Measurements from ENCODE around the gene CDK1. TPM values are rescaled to one million over a fixed set of nuclear protein-coding genes. Genes with fewer than 3 reads are reported as not detected.

CDK1 gene
- total and polyA plus RNA-seq, 2 experiments from 2014 or later, result 23.1 to 33.6 TPM

DNA sequence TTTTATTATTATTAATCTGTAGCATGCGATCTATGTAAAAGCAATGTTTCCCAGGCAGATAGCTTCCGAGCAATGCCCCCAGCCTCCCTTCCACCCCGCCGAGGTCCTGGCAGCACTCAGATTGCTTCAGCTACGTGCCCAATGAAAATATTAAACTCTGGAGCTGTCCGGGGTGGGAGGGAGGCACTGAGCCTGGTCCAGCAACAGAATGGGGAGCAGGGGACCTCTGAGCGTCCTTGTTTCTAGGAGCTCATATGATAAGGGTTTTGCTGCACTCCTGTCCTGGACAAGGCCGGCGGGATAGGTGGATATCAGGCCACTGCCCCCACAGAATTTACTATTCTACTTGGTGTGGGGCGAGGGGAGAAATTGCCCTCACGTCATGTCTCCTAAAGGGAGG, 44.5 kb upstream of the CDK1 start:
- no peaks in the 10 kb centered on the region for H3K36me3 ChIP-seq (replicated peaks; ENCODE audit: insufficient read depth, low read depth)
- 67% methylated on average over 11 of the region's 11 CpGs for whole genome bisulfite sequencing (ENCODE audit: low lambda C conversion rate, missing lambda C conversion rate)
- TF ChIP-seq EZH2 (IDR thresholded peaks at IDR 0.05; ENCODE audit: borderline replicate concordance), result no peak
- TF ChIP-seq EZH2phosphoT487 (IDR thresholded peaks at IDR 0.05; ENCODE audit: low read depth, severe bottlenecking, unreplicated experiment), result no peak
- TF ChIP-seq, protein P1, sequence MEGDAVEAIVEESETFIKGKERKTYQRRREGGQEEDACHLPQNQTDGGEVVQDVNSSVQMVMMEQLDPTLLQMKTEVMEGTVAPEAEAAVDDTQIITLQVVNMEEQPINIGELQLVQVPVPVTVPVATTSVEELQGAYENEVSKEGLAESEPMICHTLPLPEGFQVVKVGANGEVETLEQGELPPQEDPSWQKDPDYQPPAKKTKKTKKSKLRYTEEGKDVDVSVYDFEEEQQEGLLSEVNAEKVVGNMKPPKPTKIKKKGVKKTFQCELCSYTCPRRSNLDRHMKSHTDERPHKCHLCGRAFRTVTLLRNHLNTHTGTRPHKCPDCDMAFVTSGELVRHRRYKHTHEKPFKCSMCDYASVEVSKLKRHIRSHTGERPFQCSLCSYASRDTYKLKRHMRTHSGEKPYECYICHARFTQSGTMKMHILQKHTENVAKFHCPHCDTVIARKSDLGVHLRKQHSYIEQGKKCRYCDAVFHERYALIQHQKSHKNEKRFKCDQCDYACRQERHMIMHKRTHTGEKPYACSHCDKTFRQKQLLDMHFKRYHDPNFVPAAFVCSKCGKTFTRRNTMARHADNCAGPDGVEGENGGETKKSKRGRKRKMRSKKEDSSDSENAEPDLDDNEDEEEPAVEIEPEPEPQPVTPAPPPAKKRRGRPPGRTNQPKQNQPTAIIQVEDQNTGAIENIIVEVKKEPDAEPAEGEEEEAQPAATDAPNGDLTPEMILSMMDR (IDR thresholded peaks at IDR 0.05; ENCODE audit: poor library complexity), result no peak
- peaks cover 3% of the 10 kb centered on the region for H3K79me2 ChIP-seq
- H3K4me1 ChIP-seq (ENCODE audit: insufficient read depth), result peaks cover 4% of the 10 kb centered on the region
- DNase-seq (ENCODE audit: low spot score), result no peak
- no peaks in the 10 kb centered on the region for H3K9me3 ChIP-seq (ENCODE audit: low read depth)
- no peak overlapping the region for H2AFZ ChIP-seq
- peak overlapping the region; percentile 77 for H3K4me3 ChIP-seq
- H3K9me2 ChIP-seq (replicated peaks; ENCODE audit: insufficient read depth), result no peaks in the 10 kb centered on the region
- peaks cover 3% of the 10 kb centered on the region for H3K27me3 ChIP-seq
- H3K27ac ChIP-seq, result no peak overlapping the region
- H4K20me1 ChIP-seq (ENCODE audit: insufficient read depth, poor library complexity, severe bottlenecking), result no peaks in the 10 kb centered on the region
- peak overlapping the region; percentile 97 for H3K4me2 ChIP-seq

DNA sequence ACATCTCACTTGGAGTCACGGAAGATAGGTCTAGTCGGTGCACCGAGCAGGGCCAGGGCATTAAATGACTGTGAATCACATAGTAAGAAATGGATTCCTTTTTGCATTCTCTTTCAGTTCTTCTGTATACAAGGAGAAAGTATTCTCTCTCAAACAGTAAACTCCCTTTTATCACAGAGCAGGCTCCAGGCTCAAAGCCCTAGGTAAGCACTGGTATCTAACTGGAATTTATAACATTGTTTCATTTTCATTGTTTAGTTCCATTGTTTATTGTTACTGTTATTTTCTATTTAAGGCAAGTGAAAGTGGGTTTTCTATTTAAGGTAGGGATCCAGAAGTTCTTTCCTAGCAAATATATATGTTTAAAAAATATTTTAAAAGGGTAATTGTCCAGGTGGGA, 44.1 kb upstream of the CDK1 start:
- Histone ChIP-seq H3K27ac (no peak overlapping the region), H4K20me1 (ENCODE audit: insufficient read depth, poor library complexity, severe bottlenecking) (no peaks in the 10 kb centered on the region), H3K9me3 (ENCODE audit: low read depth) (no peaks in the 10 kb centered on the region)

DNA sequence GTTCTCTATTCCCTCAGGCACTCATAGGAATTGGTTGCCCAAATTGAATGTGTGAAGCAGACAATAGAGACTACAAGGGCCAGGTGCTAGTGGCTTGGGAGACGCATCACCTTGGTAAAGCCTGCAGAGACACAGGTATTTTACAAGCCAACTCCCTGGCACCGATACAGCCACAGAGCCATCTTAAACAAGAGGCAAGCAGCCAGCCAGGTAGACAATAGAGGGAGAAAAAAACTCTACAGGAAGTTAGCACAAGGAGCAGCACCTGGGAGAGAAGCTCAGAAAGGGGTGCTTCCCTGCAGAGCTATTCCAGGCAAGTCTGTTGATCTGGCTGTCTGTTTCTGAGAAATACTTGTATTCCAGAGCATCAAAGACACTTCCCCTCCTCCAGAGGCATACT, 43.0 kb upstream of the CDK1 start:
- H3K9me2 ChIP-seq (replicated peaks; ENCODE audit: insufficient read depth), result no peaks in the 10 kb centered on the region
- H3K36me3 ChIP-seq (replicated peaks; ENCODE audit: insufficient read depth, low read depth), result no peaks in the 10 kb centered on the region
- DNase-seq (ENCODE audit: low spot score), result no peak
- no peaks in the 10 kb centered on the region for H3K9me3 ChIP-seq (ENCODE audit: low read depth)
- peaks cover 3% of the 10 kb centered on the region for H3K27me3 ChIP-seq
- no peak overlapping the region for H3K27ac ChIP-seq
- no peak overlapping the region for H2AFZ ChIP-seq
- no peaks in the 10 kb centered on the region for H4K20me1 ChIP-seq (ENCODE audit: insufficient read depth, poor library complexity, severe bottlenecking)
- H3K4me3 ChIP-seq, result no peak overlapping the region
- TF ChIP-seq EZH2phosphoT487 (IDR thresholded peaks at IDR 0.05; ENCODE audit: low read depth, severe bottlenecking, unreplicated experiment) (no peak), EZH2 (IDR thresholded peaks at IDR 0.05; ENCODE audit: borderline replicate concordance) (no peak)
- TF ChIP-seq, protein P1 (IDR thresholded peaks at IDR 0.05; ENCODE audit: poor library complexity), result no peak
- peaks cover under 1% of the 10 kb centered on the region for H3K79me2 ChIP-seq
- 69% methylated on average over 2 of the region's 2 CpGs for WGBS (ENCODE audit: low lambda C conversion rate, missing lambda C conversion rate)
- no peaks in the 10 kb centered on the region for H3K4me1 ChIP-seq (ENCODE audit: insufficient read depth)
- no peak overlapping the region for H3K4me2 ChIP-seq

More for the DNA sequence above, 44.1 kb upstream of the CDK1 start:
- DNase-seq (ENCODE audit: low spot score), result no peak
- H2AFZ ChIP-seq, result no peak overlapping the region
- H3K4me3 ChIP-seq, result no peak overlapping the region
- peaks cover 3% of the 10 kb centered on the region for H3K27me3 ChIP-seq
- H3K4me2 ChIP-seq, result peak overlapping the region; percentile 97
- 75% methylated on average over 3 of the region's 3 CpGs for WGBS (ENCODE audit: low lambda C conversion rate, missing lambda C conversion rate)
- no peaks in the 10 kb centered on the region for H3K4me1 ChIP-seq (ENCODE audit: insufficient read depth)
- no peaks in the 10 kb centered on the region for H3K36me3 ChIP-seq (replicated peaks; ENCODE audit: insufficient read depth, low read depth)
- TF ChIP-seq EZH2phosphoT487 (IDR thresholded peaks at IDR 0.05; ENCODE audit: low read depth, severe bottlenecking, unreplicated experiment) (no peak), EZH2 (IDR thresholded peaks at IDR 0.05; ENCODE audit: borderline replicate concordance) (no peak)
- TF ChIP-seq, protein P1 (IDR thresholded peaks at IDR 0.05; ENCODE audit: poor library complexity), result no peak
- peaks cover 3% of the 10 kb centered on the region for H3K79me2 ChIP-seq
- no peaks in the 10 kb centered on the region for H3K9me2 ChIP-seq (replicated peaks; ENCODE audit: insufficient read depth)

DNA sequence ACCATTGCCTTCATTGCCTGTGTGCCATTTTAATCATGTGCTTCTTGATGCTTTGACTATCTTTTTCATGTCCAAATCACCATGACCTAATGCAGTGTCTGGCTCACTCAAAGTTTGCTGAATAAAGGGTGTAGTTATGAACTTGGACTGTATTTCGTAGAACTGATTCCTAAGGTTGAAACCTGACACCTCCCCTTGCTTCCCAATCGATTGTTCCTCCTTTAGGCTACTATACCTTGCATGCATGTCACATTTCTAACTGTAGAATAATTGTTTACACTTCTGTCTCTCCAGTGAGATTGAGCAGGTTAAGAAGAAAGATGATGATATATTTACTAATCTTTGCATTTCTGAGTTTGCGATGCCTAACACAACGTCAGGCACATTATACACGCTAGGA, 41.0 kb upstream of the CDK1 start:
- Histone ChIP-seq H3K27ac (no peak overlapping the region), H3K4me2 (no peak overlapping the region), H3K9me2 (replicated peaks; ENCODE audit: insufficient read depth) (no peaks in the 10 kb centered on the region), H2AFZ (no peak overlapping the region), H3K4me3 (no peak overlapping the region), H3K79me2 (no peaks in the 10 kb centered on the region), H3K4me1 (ENCODE audit: insufficient read depth) (no peaks in the 10 kb centered on the region), H3K36me3 (replicated peaks; ENCODE audit: insufficient read depth, low read depth) (no peaks in the 10 kb centered on the region), H3K9me3 (ENCODE audit: low read depth) (no peaks in the 10 kb centered on the region), H3K27me3 (peaks cover 3% of the 10 kb centered on the region), H4K20me1 (ENCODE audit: insufficient read depth, poor library complexity, severe bottlenecking) (no peaks in the 10 kb centered on the region)
- TF ChIP-seq EZH2 (IDR thresholded peaks at IDR 0.05; ENCODE audit: borderline replicate concordance), result no peak
- TF ChIP-seq EZH2phosphoT487 (IDR thresholded peaks at IDR 0.05; ENCODE audit: low read depth, severe bottlenecking, unreplicated experiment), result no peak
- TF ChIP-seq, protein P1 (IDR thresholded peaks at IDR 0.05; ENCODE audit: poor library complexity), result no peak
- 68% methylated on average over 5 of the region's 5 CpGs for WGBS (ENCODE audit: low lambda C conversion rate, missing lambda C conversion rate)
- DNase-seq (ENCODE audit: low spot score), result no peak
